HG02885 (cell line): ENCODE data around the gene TSEN34.

Source experiments
- ATAC-seq: cut with Tn5 transposase; IDR thresholded peaks from one replicate; pipeline ENCODE4 v1.9.1; 2021; ENCODE audit warnings: mild to moderate bottlenecking; ENCODE audit not compliant: unreplicated experiment, poor library complexity

TSEN34 gene

GRCh38 chr19:54191011-54191810, at the start of gene TSEN34:
Gene TSEN34, plus strand, starts transcription at chr19:54191308. Its CDS starts 57 bp downstream, at chr19:54191365.
- peak; percentile 34 for ATAC-seq

GRCh38 chr19:54141356-54141755, 49.8 kb upstream of the TSEN34 start:
- no peak for ATAC-seq

DNA sequence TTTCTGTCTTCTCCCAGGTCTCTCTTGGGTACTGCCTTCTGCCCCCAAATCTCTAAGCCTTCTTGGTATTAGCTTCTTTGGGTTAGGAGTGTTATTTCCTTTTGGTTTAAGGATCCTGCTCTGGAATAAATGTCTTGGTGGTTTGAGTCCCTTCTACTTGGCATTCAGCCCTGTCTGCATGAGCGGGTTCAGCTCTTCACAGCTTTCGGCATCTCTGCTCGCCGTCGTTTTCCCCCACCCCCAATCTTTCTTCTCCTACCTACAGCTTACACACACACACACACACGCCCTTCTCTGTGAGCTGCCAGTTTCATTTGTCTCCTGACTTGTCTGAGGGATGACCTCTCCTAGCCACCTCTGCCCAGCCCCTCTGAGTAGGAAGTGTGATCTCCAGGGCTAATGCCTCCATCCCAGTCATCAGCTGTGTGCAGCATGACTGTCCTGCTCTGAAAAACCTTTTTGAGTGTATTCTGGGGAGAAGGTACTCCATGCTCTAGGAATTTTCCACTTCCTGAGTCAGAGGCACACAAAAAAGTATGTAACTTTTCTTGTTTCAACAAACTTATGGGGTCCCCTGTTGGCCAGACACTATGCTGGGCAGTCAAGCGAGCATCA, 48.8 kb upstream of the TSEN34 start:
- no peak for ATAC-seq

DNA sequence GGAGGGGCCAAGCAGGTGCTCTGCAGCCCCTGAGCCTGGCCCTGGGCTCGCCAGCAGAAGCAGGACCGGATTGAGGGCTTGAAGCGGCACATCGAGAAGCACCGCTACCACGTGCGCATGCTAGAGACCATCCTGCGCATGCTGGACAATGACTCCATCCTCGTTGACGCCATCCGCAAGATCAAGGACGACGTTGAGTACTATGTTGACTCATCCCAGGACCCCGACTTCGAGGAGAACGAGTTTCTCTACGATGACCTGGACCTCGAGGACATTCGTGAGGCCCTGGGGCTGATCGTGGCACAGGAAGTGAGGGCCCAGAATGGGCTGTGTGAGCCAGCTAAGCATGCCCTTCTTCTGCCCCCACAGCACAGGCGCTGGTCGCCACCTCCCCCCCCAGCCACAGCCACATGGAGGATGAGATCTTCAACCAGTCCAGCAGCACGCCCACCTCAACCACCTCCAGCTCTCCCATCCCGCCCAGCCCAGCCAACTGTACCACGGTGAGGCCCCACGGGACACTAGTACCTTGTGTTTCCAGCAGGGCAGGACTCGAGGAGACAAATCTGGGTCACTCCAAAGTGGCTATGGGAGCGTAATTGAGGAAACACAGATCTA, 45.5 kb upstream of the TSEN34 start:
- no peak for ATAC-seq

DNA sequence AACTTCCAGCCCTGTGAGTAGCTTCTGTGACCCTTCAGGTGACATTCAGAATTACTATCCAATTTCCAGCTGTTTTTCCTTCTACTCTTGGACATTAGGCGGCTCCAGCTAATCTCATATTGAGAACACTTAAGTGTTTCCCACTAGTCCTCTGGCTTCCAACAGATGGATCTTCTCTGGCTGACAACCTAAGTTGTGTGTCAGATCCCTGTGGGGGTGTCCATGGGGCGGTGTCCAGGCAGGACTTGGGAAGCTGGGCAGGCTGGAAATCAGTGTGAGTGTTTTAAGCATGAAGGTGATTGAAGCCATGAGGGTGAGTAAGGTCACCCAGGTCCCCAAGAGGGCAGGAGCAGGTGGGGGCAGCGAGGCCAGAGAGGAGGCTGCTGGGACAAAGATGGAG, 43.4 kb upstream of the TSEN34 start:
- no peak for ATAC-seq

DNA sequence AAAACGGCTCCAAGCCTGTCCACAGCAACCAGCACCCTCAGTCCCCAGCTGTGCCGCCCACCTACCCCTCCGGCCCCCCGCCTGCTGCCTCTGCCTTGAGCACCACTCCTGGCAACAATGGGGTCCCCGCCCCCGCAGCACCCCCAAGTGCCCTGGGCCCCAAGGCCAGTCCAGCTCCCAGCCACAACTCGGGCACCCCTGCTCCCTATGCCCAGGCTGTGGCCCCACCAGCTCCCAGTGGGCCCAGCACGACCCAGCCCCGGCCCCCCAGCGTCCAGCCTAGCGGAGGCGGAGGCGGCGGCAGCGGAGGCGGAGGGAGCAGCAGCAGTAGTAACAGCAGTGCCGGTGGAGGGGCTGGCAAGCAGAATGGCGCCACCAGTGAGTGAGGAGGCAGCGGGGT, 43.0 kb upstream of the TSEN34 start:
- no peak for ATAC-seq

- ATAC-seq = no peak
Observed at GRCh38 chr19:54149021-54149812, 41.9 kb upstream of the TSEN34 start.

DNA sequence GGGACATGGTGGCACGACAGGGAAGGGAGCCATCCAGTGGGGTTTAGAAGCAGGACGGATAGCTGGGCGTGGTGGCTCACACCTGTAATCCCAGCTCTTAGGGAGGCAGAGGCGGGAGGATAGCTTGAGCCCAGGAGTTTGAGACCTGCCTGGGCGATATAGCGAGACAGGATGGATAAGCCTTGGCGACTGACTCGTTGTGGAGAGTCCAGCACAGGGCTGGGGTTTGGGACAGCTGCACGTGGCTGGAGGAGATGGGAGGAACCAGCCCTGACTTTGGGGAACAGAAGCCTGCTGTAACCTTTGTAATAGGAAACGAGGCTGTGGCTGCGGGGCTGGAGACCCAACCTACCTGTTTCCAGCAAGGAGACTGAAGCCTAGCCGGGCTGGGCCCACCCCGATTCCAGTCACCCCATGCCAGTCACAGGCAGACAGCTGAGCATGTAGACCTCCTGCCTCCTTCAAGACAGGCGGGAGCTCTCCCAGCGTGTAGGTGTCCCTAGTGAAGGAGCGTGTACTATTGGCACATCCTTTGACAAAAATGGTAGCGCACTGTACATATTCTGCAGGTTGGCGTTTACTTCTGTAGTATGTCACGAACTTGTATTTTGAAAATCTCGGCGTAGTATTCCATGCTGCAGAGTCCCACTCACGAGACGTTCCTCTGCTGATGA, 39.6 kb upstream of the TSEN34 start:
- ATAC-seq = no peak

- no peak for ATAC-seq
Observed at GRCh38 chr19:54152267-54152666, 38.8 kb upstream of the TSEN34 start.

DNA sequence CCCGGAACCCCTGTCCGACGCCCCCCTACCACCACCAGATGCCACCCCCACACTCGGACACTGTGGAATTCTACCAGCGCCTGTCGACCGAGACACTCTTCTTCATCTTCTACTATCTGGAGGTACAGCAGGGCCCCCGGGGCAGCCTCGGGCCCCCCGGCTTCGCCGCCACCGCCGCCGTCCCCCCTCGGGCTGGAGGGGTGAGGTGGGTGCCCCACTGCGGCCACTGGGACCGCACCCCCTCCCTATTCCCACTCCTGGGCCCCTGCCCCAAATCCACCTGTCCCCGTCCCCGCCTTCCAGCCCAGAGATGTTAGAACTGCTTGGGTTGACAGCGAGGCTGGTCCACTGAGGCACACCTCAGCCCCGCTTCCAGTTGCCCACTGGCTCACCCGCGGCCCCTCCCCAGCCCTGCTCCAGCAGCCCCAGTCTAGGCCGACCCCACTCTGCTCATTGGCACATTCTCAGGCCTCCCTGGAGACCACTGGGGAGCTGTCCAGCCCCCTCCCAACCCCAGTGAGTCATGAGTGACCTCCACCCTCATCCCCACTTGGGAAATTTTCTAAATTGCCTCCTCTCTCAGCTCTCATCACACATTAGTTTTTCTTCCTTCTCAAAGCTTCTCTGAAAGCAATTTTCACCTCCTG, 38.1 kb upstream of the TSEN34 start:
- ATAC-seq = no peak

- no peak for ATAC-seq
Observed at GRCh38 chr19:54153731-54154326, 37.3 kb upstream of the TSEN34 start.

- ATAC-seq = no peak
Observed at GRCh38 chr19:54154603-54155345, 36.3 kb upstream of the TSEN34 start.

DNA sequence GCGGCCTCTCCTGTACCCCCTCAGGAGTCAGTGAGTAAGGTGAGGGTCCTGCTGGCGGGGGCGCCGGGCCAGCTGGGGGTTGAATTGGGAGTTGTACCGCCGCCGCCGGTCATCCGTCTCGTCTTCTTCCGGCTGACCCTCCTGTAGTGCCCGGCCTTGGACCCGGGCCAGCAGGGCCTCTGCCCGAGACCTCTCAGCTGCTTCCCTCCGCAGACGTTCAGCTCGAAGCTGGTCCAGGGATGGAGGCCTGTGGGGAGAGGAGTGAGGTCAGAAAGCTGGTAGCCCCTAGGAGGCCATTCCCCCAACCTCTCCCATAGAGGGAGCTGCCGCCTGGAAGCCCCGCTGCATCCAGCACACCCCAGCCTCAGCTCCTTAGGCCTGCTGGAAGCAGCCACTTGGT, 35.4 kb upstream of the TSEN34 start:
- ATAC-seq = no peak

DNA sequence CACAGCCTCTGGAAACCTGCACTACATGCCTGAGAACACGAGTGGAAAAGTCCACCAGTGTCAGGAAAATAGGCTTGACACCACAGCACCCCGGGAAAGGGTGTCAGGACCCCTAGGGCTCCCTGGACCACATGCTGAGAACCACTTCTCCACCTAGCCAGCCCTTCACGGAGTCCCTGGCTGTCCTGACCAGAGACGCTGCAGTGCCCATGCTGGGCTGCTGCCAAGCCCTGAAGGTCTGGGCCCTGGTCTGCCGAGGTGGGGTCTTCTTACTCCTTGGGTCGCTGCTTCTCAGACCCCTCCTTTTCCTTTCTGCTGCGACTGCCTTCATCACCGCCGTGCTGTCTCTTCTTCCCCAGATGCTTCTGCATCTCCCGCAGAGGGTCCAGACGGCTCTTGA, 34.6 kb upstream of the TSEN34 start:
- ATAC-seq = no peak

DNA sequence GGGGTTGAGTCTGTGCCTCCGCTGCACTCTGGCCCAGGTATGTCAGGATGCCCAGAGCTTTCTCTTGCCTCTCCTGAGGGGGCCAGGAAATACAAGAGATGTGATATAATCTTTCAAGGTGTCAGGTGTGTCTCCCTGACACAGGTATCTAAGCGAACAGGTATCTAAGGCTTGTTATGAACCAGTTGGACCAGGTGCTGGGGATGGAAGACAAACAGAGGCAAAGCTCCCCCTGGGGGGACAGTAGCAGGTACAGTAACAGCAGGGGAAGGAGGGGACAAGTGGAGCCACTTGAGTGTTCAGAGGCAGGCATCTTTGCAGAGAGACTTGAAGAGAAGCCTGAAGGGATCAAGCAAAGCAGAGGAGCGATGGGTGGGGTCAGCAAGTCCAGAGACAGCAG, 34.2 kb upstream of the TSEN34 start:
- no peak for ATAC-seq

DNA sequence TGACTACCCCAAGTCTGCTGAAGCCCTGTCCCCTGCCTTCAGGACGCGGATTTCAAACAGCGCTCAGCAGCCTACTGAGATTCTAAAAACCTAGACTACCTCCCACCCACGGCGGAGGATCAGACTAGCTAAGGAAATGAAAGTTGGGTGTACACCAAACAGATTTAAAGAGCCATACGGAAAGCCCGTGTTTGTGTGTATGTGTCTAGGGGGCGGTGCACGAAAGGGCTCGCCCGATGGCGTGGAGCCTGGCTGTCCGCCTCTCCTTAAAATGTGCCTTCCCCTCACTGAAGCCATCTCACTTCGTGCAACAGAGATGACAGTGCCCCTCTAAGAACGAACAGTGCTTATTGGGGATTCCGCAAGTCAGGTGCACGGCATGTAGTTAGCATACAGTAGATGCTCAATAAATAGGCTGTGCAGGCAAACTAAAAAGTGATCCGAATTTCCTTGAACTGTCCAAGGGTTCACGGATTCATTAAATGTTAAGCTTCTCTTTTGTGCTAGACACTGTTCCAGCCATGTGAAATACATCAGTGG, 32.2 kb upstream of the TSEN34 start:
- ATAC-seq = no peak

DNA sequence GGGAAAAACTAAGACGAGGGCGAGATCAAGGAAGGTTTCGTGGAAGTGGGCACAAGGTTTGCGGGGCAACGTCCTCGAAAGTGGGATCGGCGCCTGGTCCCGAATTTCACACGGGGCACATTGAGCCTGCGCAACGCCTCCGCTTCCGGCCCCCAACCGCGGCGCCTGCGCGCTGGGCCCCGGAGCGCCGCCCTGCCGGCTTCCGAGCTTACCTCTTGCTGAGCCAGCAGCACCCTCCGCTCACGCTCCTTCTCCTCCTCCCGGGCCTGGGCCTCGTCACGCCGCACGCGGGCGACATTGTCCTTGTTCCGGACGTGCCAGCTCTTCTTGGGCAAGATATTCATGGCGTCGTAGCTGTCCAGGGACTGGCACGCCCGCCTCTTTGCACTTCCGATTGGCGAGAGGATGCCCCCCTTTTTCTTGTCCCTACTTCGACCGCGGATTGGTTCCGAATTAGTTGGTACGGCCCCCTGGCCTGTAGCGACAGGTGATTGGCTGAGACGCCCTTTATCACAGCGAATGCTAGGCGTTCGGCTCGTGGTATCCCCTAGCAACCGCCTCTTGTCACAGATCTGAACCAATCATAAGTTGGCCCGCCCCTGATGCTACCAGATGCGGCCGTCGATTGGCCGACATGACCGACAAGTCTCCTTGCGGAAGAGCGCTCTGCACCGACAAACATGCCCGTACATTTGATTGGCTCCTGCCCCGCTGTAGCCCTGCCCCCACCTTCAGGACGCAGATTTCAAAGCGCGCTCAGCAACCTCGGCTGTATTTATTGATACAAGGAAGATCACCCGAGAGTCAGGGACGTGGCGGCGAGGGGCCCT, 31.5 kb upstream of the TSEN34 start, which contains the start of gene LENG1:
Gene LENG1, minus strand, starts transcription at position 370 of the 830 bp plus-strand sequence. Its CDS starts 26 bp downstream, at position 344.
- ATAC-seq = peak; percentile 92
